ENCODE measurements around the gene PRKAR2B.

The PRKAR2B gene

DNA sequence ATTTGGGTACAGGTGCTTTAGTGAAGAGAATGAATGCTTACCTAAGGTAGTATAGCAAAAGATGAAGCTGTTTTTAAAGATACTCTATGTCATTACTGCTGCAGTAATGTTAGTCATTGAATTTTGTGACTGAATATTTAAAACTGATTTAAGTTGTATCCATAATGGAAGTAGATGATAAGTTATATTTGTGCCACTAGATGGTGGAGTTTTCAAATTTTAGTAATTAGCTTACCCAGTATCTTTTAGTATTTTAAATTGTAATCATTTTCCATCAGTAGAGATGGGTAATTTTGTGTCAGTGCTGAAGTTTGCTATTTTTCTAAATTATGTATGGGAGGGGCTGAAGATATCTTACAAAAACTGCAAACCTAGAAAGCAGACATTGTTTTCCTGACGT, 149.5 kb downstream of the PRKAR2B start:
- in situ Hi-C loops (cut with HindIII; ENCODE audit: low pct_ligation_motif_present, low sequenced_read_pairs), result no loop called here
- Histone ChIP-seq H3K36me3 (replicated peaks) (peaks cover 29% of the 10 kb centered on the region), H3K27ac (no peak overlapping the region), H3K27me3 (replicated peaks) (no peaks in the 10 kb centered on the region), H3K4me3 (ENCODE audit: low read depth, low read length) (no peak overlapping the region)
- no peak for DNase-seq
- TF ChIP-seq, protein P1, sequence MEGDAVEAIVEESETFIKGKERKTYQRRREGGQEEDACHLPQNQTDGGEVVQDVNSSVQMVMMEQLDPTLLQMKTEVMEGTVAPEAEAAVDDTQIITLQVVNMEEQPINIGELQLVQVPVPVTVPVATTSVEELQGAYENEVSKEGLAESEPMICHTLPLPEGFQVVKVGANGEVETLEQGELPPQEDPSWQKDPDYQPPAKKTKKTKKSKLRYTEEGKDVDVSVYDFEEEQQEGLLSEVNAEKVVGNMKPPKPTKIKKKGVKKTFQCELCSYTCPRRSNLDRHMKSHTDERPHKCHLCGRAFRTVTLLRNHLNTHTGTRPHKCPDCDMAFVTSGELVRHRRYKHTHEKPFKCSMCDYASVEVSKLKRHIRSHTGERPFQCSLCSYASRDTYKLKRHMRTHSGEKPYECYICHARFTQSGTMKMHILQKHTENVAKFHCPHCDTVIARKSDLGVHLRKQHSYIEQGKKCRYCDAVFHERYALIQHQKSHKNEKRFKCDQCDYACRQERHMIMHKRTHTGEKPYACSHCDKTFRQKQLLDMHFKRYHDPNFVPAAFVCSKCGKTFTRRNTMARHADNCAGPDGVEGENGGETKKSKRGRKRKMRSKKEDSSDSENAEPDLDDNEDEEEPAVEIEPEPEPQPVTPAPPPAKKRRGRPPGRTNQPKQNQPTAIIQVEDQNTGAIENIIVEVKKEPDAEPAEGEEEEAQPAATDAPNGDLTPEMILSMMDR (IDR thresholded peaks at IDR 0.05; ENCODE audit: low read depth, low read length, missing control alignments), result no peak

DNA sequence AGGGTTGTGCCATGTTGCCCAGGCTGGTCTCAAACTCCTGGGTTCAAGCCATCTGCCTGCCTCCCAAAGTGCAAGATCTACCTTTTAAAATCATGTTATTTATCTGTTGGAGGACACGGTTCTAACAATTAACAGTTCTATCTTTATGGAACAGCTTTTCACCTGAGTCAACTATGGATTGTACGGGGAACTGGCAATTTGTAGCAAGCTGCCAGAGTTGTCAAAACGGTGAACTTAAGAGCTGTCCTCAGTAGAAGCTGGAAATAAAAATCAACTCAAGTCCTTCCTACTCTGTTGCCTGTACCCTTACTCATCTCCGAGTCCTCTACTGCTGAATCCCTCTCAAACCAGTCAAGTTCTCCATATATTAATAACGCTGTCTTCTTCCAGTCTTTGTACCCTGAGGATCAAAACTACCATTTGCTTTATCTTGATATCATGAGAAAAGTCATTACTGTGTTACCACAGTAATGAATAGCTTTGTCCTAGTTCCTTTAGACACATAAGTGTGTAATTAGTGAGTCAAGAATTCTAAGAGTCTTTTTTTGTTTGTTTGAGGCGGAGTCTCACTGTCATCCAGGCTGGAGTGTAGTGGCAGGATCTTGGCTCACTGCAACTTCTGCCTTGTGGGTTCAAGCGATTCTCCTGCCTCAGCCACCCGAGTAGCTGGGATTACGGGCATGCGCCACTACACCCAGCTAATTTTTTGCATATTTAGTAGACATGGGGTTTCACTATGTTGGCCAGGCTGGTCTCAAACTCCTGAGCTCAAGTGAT, 152.5 kb downstream of the PRKAR2B start:
- Histone ChIP-seq H3K27me3 (replicated peaks) (no peaks in the 10 kb centered on the region), H3K36me3 (replicated peaks) (peaks cover 45% of the 10 kb centered on the region), H3K27ac (no peak overlapping the region), H3K4me3 (ENCODE audit: low read depth, low read length) (no peak overlapping the region)
- no peak for DNase-seq
- in situ Hi-C loops (cut with HindIII; ENCODE audit: low pct_ligation_motif_present, low sequenced_read_pairs), result no loop called here
- TF ChIP-seq, protein P1 (IDR thresholded peaks at IDR 0.05; ENCODE audit: low read depth, low read length, missing control alignments), result no peak

DNA sequence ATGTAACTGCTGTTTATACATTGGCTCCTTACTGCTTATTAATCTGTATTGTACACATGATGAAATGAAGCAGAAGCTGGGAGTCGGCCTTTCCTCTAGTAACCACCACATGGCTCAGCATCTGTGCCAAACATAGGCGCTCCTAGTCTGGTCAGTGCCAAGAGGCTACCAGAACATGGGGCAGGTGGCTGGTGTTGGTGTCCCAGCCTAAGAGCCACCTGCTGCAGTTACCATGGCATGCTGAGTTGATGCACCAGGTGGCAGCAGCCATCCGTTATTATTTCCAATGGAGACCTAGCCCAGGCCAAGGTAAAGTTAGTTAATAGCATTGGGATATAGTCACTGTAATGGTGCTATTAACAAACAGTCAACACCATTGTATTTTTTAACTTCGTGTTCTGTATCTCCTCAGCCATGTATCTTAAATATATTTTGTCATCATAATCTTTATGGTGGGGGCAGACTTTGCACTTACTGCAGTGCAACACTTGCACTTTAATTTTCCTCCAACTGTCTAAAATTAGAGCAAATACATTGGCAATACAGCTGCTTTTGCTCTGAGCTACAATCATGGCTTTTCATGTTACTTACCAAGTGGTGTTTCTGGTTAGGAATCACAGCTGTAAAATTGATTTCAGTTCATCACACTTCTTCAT, 157.4 kb downstream of the PRKAR2B start:
- no peak overlapping the region for H3K27ac ChIP-seq
- H3K4me3 ChIP-seq (ENCODE audit: low read depth, low read length), result no peak overlapping the region
- DNase-seq, result peak; percentile 37
- H3K36me3 ChIP-seq (replicated peaks), result peaks cover 42% of the 10 kb centered on the region
- in situ Hi-C loops (cut with HindIII; ENCODE audit: low pct_ligation_motif_present, low sequenced_read_pairs), result no loop called here
- TF ChIP-seq, protein P1 (IDR thresholded peaks at IDR 0.05; ENCODE audit: low read depth, low read length, missing control alignments), result peak; percentile 75
- H3K27me3 ChIP-seq (replicated peaks), result no peaks in the 10 kb centered on the region

DNA sequence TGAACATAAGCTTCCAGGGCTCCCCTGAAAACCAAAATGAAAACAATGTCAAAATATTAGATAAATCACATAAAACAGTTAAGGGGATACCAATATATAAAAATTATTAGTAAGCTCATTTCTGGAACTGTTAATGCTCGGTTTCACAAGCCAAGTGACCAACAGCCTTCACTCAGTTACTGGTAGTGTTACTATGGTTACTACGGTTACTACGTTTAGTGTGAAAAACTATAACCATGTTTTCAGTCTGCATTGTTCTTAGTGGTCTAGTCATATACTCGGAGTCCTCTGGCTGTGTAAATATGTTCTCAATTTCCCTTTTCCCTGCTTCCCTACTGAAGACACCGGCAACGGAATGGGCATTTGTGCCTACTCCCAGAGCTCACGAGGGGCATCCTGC, 159.1 kb downstream of the PRKAR2B start:
- H3K36me3 ChIP-seq (replicated peaks), result peaks cover 34% of the 10 kb centered on the region
- in situ Hi-C loops (cut with HindIII; ENCODE audit: low pct_ligation_motif_present, low sequenced_read_pairs), result no loop called here
- TF ChIP-seq, protein P1 (IDR thresholded peaks at IDR 0.05; ENCODE audit: low read depth, low read length, missing control alignments), result no peak

DNA sequence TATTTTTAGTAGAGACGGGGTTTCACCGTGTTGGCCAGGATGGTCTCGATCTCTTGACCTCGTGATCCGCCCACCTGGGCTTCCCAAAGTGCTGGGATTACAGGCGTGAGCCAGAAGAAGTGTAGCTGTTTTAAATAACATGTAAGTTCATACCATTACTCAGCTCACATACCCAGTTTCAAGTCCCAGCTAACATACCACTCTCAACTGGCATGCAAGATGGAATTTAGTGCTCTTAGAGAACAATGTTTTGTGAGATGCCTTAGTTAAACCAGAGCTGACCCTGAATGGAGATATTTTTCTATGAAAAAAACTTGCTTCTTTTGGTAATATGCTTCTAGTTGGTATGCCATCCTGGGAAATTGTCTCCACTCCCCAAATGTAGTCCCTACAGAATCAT, 161.6 kb downstream of the PRKAR2B start:
- TF ChIP-seq, protein P1 (IDR thresholded peaks at IDR 0.05; ENCODE audit: low read depth, low read length, missing control alignments), result no peak
- Histone ChIP-seq H3K36me3 (replicated peaks) (peaks cover 22% of the 10 kb centered on the region), H3K4me3 (ENCODE audit: low read depth, low read length) (no peak overlapping the region), H3K27ac (no peak overlapping the region), H3K27me3 (replicated peaks) (no peaks in the 10 kb centered on the region)
- no peak for DNase-seq
- in situ Hi-C loops (cut with HindIII; ENCODE audit: low pct_ligation_motif_present, low sequenced_read_pairs), result no loop called here

More for the DNA sequence above, 159.1 kb downstream of the PRKAR2B start:
- no peak overlapping the region for H3K27ac ChIP-seq
- H3K4me3 ChIP-seq (ENCODE audit: low read depth, low read length), result no peak overlapping the region
- no peak for DNase-seq
- no peaks in the 10 kb centered on the region for H3K27me3 ChIP-seq (replicated peaks)
